Activated B cell treated with CpG ODN at 0.5 μM for 24 hours (primary cell): ENCODE results near the gene LINGO3. TPM values are rescaled to one million over a fixed set of nuclear protein-coding genes. Genes with fewer than 3 reads are reported as not detected.

Source experiments
- ATAC-seq: fragments of 200-7000 bp; cut with Tn5 transposase; one replicate; pipeline ENCODE4 v1.10.0; 2021; ENCODE audit warnings: low read depth, mild to moderate bottlenecking, moderate library complexity
- CTCF ChIA-PET: fragments of 350-600 bp; sonication (Branson Sonifier 250); formaldehyde crosslinking; loops from one replicate; lab custom pipeline; 2021; ENCODE audit warnings: antibody characterized with exemption; lab: Charles Lee
- POLR2A ChIA-PET: fragments of 350-600 bp; sonication (Branson Sonifier 250); formaldehyde crosslinking; loops from one replicate; lab custom pipeline; 2021; ENCODE audit warnings: antibody characterized with exemption; lab: Charles Lee
- DNase-seq: peaks from one replicate; pipeline ENCODE4 v3.0.0; 2022
- H3K27ac Mint-ChIP-seq: one replicate; pipeline ENCODE4 v1.8.0; 2020; ENCODE audit warnings: mixed read lengths
- H3K27me3 Mint-ChIP-seq: one replicate; pipeline ENCODE4 v1.8.0; 2021; ENCODE audit warnings: mixed read lengths
- H3K36me3 Mint-ChIP-seq: one replicate; pipeline ENCODE4 v1.8.0; 2021; ENCODE audit warnings: low read depth, mixed read lengths
- H3K4me1 Mint-ChIP-seq: one replicate; pipeline ENCODE4 v1.8.0; 2021; ENCODE audit warnings: mixed read lengths
- H3K4me3 Mint-ChIP-seq: one replicate; pipeline ENCODE4 v1.8.0; 2020; ENCODE audit warnings: mild to moderate bottlenecking, mixed read lengths
- H3K9me3 Mint-ChIP-seq: one replicate; pipeline ENCODE4 v1.8.0; 2020; ENCODE audit warnings: mixed read lengths
- CTCF ChIP-seq: fragments of 200-600 bp; IDR thresholded peaks from one replicate; pipeline ENCODE4 v1.8.0; 2022; ENCODE audit warnings: antibody characterized with exemption, mild to moderate bottlenecking
- intact Hi-C: fragments of 100-400 bp; cut with micrococcal nuclease; formaldehyde crosslinking; loops from one replicate; pipeline ENCODE4 v1.15.1; 2024
- total RNA-seq: library from RNA; stranded (reverse); gene quantifications from 2 replicates; pipeline ENCODE4 v1.2.3, GENCODE V29; 2022

The LINGO3 gene
- total RNA-seq, 1 donor from 2014 or later = 1.4 TPM

GRCh38 chr19:2335848-2336247, 27.9 kb upstream of the LINGO3 start:
- intact Hi-C loops = no loop called here
- POLR2A ChIA-PET = no interaction called here
- Mint-ChIP-seq H3K36me3 (peaks cover 29% of the 10 kb centered on the region), H3K27me3 (no peaks in the 10 kb centered on the region), H3K27ac (peak overlapping the region; percentile 62), H3K9me3 (no peaks in the 10 kb centered on the region), H3K4me1 (peaks cover 43% of the 10 kb centered on the region), H3K4me3 (no peak overlapping the region)
- no peak for TF ChIP-seq CTCF
- no peak for DNase-seq
- ATAC-seq = no peak
- CTCF ChIA-PET = no interaction called here

- Mint-ChIP-seq H3K4me1 (peaks cover 49% of the 10 kb centered on the region), H3K4me3 (no peak overlapping the region), H3K27me3 (no peaks in the 10 kb centered on the region), H3K36me3 (peaks cover 29% of the 10 kb centered on the region), H3K9me3 (no peaks in the 10 kb centered on the region), H3K27ac (peak overlapping the region; percentile 62)
- CTCF ChIA-PET = no interaction called here
- ATAC-seq (no peak), DNase-seq (no peak)
- TF ChIP-seq CTCF = no peak
- intact Hi-C loops = loop anchor here (5.0 kb wide), 1 partner anchor 287 kb away; no protein-coding TSS in a partner anchor
- POLR2A ChIA-PET = no interaction called here
Measured at GRCh38 chr19:2334986-2335846, 27.3 kb upstream of the LINGO3 start.

- Mint-ChIP-seq H3K27ac (no peak overlapping the region), H3K27me3 (no peaks in the 10 kb centered on the region), H3K36me3 (peaks cover 33% of the 10 kb centered on the region), H3K4me1 (peaks cover 56% of the 10 kb centered on the region), H3K4me3 (no peak overlapping the region), H3K9me3 (no peaks in the 10 kb centered on the region)
- DNase-seq (no peak), ATAC-seq (no peak)
- ChIA-PET POLR2A (interaction anchor here (1.5 kb wide), 1 partner anchor 142 kb away, joined by 3 read pairs; the partner anchor contains the start of gene GADD45B), CTCF (interaction anchor here (1.5 kb wide), 1 partner anchor 163 kb away, joined by 3 read pairs; no protein-coding TSS in a partner anchor)
- no peak for TF ChIP-seq CTCF
- intact Hi-C loops = loop anchor here (5.0 kb wide), 1 partner anchor 288 kb away; no protein-coding TSS in a partner anchor
Measured at GRCh38 chr19:2334426-2334825, 26.5 kb upstream of the LINGO3 start.

- peaks cover 60% of the 10 kb centered on the region for H3K4me1 Mint-ChIP-seq
- DNase-seq (no peak), ATAC-seq (no peak)
- H3K9me3 Mint-ChIP-seq = no peaks in the 10 kb centered on the region
- H3K4me3 Mint-ChIP-seq = peak overlapping the region; percentile 73
- TF ChIP-seq CTCF = no peak
- no peaks in the 10 kb centered on the region for H3K27me3 Mint-ChIP-seq
- ChIA-PET CTCF (interaction anchor here (1.5 kb wide), 1 partner anchor 162 kb away, joined by 3 read pairs; no protein-coding TSS in a partner anchor), POLR2A (interaction anchor here (0.6 to 2.0 kb wide), 5 partner anchors 9 to 142 kb away, joined by 3 to 6 read pairs (median 3); partner anchors contain the start of gene GADD45B)
- H3K36me3 Mint-ChIP-seq = peaks cover 32% of the 10 kb centered on the region
- intact Hi-C loops = loop anchor here (2.0 to 5.0 kb wide), 2 partner anchors 57 to 288 kb away; no protein-coding TSS in a partner anchor
- peak overlapping the region; percentile 81 for H3K27ac Mint-ChIP-seq
Measured at GRCh38 chr19:2333807-2334211, 25.9 kb upstream of the LINGO3 start.
